Suprapubic skin (tissue), 3 donors: ENCODE measurements around the gene TOMM40L.

Experiments used
- CTCF ChIP-seq, 2 donors: fragments of 200-600 bp in 1 of 2; fragments of 450-650 bp in 1 of 2; sonication (generic) in 1 of 2; IDR thresholded peaks; one replicate each; pipeline ENCODE4 v1.5.1; 2016 to 2019; ENCODE audit warnings: antibody characterized with exemption in 2 of 2, mild to moderate bottlenecking in 1 of 2, moderate library complexity in 1 of 2
- POLR2A ChIP-seq, 2 donors: fragments of 450-650 bp; IDR thresholded peaks; one replicate each; pipeline ENCODE4 v1.6.1; 2017; ENCODE audit warnings: antibody characterized with exemption in 2 of 2, mild to moderate bottlenecking in 2 of 2, moderate library complexity in 2 of 2

- no peak for TF ChIP-seq POLR2A (IDR thresholded peaks at IDR 0.05)
- TF ChIP-seq CTCF (IDR thresholded peaks at IDR 0.05), result no peak
These were observed 37.5 kb upstream of the TOMM40L start for GRCh38 chr1:161188381-161188780.
